NCI-H2196 (cell line): ENCODE results near the gene ITPR1.

ENCODE experiments used
- DNase-seq: peaks from one replicate; lab custom pipeline; 2025; ENCODE audit not compliant: unreplicated experiment; lab: John Stamatoyannopoulos, UW

The ITPR1 gene

GRCh38 chr3:4770561-4770960, 277.4 kb downstream of the ITPR1 start:
- no peak for DNase-seq

- no peak for DNase-seq
Observed at GRCh38 chr3:4771243-4771642, 278.1 kb downstream of the ITPR1 start.

GRCh38 chr3:4772171-4772804, 279.1 kb downstream of the ITPR1 start:
- no peak for DNase-seq

GRCh38 chr3:4772858-4773257, 279.7 kb downstream of the ITPR1 start:
- DNase-seq = no peak

GRCh38 chr3:4773583-4773982, 280.4 kb downstream of the ITPR1 start:
- DNase-seq = no peak

- no peak for DNase-seq
Observed at GRCh38 chr3:4774531-4774930, 281.4 kb downstream of the ITPR1 start.

GRCh38 chr3:4776399-4776979, 283.3 kb downstream of the ITPR1 start:
- no peak for DNase-seq

- no peak for DNase-seq
Observed at GRCh38 chr3:4776980-4777581, 283.9 kb downstream of the ITPR1 start.

GRCh38 chr3:4778119-4778518, 285.0 kb downstream of the ITPR1 start:
- DNase-seq = no peak

- no peak for DNase-seq
Observed at GRCh38 chr3:4778740-4779139, 285.6 kb downstream of the ITPR1 start.

GRCh38 chr3:4780545-4780957, 287.4 kb downstream of the ITPR1 start:
- no peak for DNase-seq

GRCh38 chr3:4782095-4782494, 288.9 kb downstream of the ITPR1 start:
- DNase-seq = no peak

GRCh38 chr3:4785551-4785950, 292.4 kb downstream of the ITPR1 start:
- no peak for DNase-seq

GRCh38 chr3:4786431-4786830, 293.3 kb downstream of the ITPR1 start:
- no peak for DNase-seq

- no peak for DNase-seq
Observed at GRCh38 chr3:4791358-4791757, 298.2 kb downstream of the ITPR1 start.

GRCh38 chr3:4793311-4793710, 300.2 kb downstream of the ITPR1 start:
- no peak for DNase-seq

GRCh38 chr3:4794331-4794730, 301.2 kb downstream of the ITPR1 start:
- no peak for DNase-seq

- no peak for DNase-seq
Observed at GRCh38 chr3:4794798-4795197, 301.6 kb downstream of the ITPR1 start.

GRCh38 chr3:4795905-4796304, 302.8 kb downstream of the ITPR1 start:
- DNase-seq = no peak

- no peak for DNase-seq
Observed at GRCh38 chr3:4797201-4797705, 304.1 kb downstream of the ITPR1 start.

- DNase-seq = no peak
Observed at GRCh38 chr3:4799266-4800256, 306.4 kb downstream of the ITPR1 start.
